ENCODE results near the gene LRCH1. TPM values are rescaled to one million over a fixed set of nuclear protein-coding genes. Genes with fewer than 3 reads are reported as not detected.

Gene LRCH1
- total and polyA plus RNA-seq, 4 donors = 2.6 to 6.6 (median 3.4) TPM

DNA sequence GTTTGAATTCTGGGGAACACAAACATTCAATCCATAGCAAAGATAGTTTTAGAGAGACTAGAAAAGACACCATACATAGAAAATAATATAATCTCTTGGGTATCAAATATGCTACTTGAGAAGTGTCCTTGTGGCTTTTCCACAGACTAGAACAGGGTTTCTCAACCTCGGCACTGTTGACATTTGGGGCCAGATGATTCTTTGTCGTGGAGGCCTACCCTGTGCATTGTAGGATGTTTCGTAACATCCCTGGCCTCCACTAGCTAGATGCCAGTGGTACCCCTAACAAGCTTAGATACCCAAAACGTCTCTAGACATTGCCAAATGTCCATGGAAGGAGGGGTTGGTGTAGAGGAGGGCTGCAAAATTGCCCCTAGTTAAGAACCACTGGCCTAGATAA is 246.2 kb downstream of the LRCH1 start:
- H3K9ac ChIP-seq (ENCODE audit: low read depth in 1 of 2, low read length in 2 of 2) = no peak overlapping the region
- H3K4me1 ChIP-seq (ENCODE audit: control insufficient read depth in 4 of 4, insufficient read depth in 4 of 4, low read length in 3 of 4) = peaks cover 7 to 58% (median 33%) of the 10 kb centered on the region in 4 donors
- 39% methylated on average over 4 of the region's 4 CpGs for WGBS
- no peaks in the 10 kb centered on the region for H3K9me3 ChIP-seq (ENCODE audit: control insufficient read depth in 4 of 4, low read length in 3 of 4)
- TF ChIP-seq HNF4A (conservative IDR thresholded peaks at IDR 0.05) (peak in 1 of 2 donors; percentile 20), RXRA (IDR thresholded peaks at IDR 0.05) (peak in 1 of 2 donors; percentile 17), RAD21 (IDR thresholded peaks at IDR 0.05) (no peak)
- H3K4me3 ChIP-seq (ENCODE audit: low read depth in 1 of 3, low read length in 3 of 3) = peak overlapping the region in 1 of 3 donors; percentile 29
- no peak for DNase-seq (ENCODE audit: low spot score)
- no peak overlapping the region for H3K27ac ChIP-seq (ENCODE audit: low read depth in 1 of 2, low read length in 2 of 2)
- no peaks in the 10 kb centered on the region for H3K27me3 ChIP-seq (ENCODE audit: control insufficient read depth in 4 of 4, insufficient read depth in 4 of 4, low read length in 3 of 4)
- H3K36me3 ChIP-seq (ENCODE audit: control insufficient read depth in 4 of 4, insufficient read depth in 3 of 4, low read depth in 1 of 4, low read length in 3 of 4) = no peaks in the 10 kb centered on the region

DNA sequence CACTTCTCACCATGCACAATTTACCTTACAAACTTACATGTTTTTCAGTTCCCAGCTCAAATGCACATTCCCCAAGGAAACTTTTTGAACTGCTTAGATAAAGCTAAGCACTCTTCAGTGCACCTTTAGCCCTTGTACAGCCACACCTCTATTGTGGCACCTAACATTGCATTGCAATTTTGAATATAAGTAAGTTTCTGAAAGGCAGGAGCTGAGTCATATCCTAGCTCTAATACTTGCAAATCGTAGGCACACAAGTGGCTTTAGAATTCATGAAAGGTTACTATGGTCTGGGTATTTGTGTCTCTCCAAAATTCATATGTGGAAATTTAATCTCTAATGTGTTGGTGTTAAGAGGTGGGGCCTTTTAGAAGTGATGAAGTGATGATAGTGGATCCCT is 248.9 kb downstream of the LRCH1 start:
- TF ChIP-seq YY1 (IDR thresholded peaks at IDR 0.05) = no peak
- TF ChIP-seq RAD21 (IDR thresholded peaks at IDR 0.05) = no peak
- TF ChIP-seq EGR1 (IDR thresholded peaks at IDR 0.05; ENCODE audit: low read depth in 2 of 2) = no peak
- TF ChIP-seq HNF4A (conservative IDR thresholded peaks at IDR 0.05) = no peak
- no peak for TF ChIP-seq SP1 (IDR thresholded peaks at IDR 0.05)
- TF ChIP-seq, protein P1, sequence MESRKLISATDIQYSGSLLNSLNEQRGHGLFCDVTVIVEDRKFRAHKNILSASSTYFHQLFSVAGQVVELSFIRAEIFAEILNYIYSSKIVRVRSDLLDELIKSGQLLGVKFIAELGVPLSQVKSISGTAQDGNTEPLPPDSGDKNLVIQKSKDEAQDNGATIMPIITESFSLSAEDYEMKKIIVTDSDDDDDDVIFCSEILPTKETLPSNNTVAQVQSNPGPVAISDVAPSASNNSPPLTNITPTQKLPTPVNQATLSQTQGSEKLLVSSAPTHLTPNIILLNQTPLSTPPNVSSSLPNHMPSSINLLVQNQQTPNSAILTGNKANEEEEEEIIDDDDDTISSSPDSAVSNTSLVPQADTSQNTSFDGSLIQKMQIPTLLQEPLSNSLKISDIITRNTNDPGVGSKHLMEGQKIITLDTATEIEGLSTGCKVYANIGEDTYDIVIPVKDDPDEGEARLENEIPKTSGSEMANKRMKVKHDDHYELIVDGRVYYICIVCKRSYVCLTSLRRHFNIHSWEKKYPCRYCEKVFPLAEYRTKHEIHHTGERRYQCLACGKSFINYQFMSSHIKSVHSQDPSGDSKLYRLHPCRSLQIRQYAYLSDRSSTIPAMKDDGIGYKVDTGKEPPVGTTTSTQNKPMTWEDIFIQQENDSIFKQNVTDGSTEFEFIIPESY (IDR thresholded peaks at IDR 0.05) = no peak
- no peak for TF ChIP-seq GABPA (IDR thresholded peaks at IDR 0.05 in 1 of 2, conservative IDR thresholded peaks at IDR 0.05 in 1 of 2)
- no peak for TF ChIP-seq FOXA1 (IDR thresholded peaks at IDR 0.05)
- TF ChIP-seq, protein P2, sequence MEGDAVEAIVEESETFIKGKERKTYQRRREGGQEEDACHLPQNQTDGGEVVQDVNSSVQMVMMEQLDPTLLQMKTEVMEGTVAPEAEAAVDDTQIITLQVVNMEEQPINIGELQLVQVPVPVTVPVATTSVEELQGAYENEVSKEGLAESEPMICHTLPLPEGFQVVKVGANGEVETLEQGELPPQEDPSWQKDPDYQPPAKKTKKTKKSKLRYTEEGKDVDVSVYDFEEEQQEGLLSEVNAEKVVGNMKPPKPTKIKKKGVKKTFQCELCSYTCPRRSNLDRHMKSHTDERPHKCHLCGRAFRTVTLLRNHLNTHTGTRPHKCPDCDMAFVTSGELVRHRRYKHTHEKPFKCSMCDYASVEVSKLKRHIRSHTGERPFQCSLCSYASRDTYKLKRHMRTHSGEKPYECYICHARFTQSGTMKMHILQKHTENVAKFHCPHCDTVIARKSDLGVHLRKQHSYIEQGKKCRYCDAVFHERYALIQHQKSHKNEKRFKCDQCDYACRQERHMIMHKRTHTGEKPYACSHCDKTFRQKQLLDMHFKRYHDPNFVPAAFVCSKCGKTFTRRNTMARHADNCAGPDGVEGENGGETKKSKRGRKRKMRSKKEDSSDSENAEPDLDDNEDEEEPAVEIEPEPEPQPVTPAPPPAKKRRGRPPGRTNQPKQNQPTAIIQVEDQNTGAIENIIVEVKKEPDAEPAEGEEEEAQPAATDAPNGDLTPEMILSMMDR (IDR thresholded peaks at IDR 0.05; ENCODE audit: low read depth, low read length, missing input control) = no peak
- no peak for TF ChIP-seq JUND (IDR thresholded peaks at IDR 0.05)
- TF ChIP-seq RXRA (IDR thresholded peaks at IDR 0.05) = no peak
- no peak for TF ChIP-seq TAF1 (conservative IDR thresholded peaks at IDR 0.05)
- TF ChIP-seq, protein P3, sequence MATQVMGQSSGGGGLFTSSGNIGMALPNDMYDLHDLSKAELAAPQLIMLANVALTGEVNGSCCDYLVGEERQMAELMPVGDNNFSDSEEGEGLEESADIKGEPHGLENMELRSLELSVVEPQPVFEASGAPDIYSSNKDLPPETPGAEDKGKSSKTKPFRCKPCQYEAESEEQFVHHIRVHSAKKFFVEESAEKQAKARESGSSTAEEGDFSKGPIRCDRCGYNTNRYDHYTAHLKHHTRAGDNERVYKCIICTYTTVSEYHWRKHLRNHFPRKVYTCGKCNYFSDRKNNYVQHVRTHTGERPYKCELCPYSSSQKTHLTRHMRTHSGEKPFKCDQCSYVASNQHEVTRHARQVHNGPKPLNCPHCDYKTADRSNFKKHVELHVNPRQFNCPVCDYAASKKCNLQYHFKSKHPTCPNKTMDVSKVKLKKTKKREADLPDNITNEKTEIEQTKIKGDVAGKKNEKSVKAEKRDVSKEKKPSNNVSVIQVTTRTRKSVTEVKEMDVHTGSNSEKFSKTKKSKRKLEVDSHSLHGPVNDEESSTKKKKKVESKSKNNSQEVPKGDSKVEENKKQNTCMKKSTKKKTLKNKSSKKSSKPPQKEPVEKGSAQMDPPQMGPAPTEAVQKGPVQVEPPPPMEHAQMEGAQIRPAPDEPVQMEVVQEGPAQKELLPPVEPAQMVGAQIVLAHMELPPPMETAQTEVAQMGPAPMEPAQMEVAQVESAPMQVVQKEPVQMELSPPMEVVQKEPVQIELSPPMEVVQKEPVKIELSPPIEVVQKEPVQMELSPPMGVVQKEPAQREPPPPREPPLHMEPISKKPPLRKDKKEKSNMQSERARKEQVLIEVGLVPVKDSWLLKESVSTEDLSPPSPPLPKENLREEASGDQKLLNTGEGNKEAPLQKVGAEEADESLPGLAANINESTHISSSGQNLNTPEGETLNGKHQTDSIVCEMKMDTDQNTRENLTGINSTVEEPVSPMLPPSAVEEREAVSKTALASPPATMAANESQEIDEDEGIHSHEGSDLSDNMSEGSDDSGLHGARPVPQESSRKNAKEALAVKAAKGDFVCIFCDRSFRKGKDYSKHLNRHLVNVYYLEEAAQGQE (IDR thresholded peaks at IDR 0.05) = no peak
- no peak for TF ChIP-seq FOXA2 (IDR thresholded peaks at IDR 0.05)
- TF ChIP-seq, protein P4, sequence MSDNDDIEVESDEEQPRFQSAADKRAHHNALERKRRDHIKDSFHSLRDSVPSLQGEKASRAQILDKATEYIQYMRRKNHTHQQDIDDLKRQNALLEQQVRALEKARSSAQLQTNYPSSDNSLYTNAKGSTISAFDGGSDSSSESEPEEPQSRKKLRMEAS (IDR thresholded peaks at IDR 0.05) = no peak
- no peak for TF ChIP-seq HNF4G (IDR thresholded peaks at IDR 0.05)
- TF ChIP-seq, protein P5, sequence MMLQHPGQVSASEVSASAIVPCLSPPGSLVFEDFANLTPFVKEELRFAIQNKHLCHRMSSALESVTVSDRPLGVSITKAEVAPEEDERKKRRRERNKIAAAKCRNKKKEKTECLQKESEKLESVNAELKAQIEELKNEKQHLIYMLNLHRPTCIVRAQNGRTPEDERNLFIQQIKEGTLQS (IDR thresholded peaks at IDR 0.05) = no peak
- TF ChIP-seq NR2F2 (IDR thresholded peaks at IDR 0.05) = no peak

More for the DNA sequence above, 248.9 kb downstream of the LRCH1 start:
- Histone ChIP-seq H3K36me3 (ENCODE audit: control insufficient read depth in 4 of 4, insufficient read depth in 3 of 4, low read depth in 1 of 4, low read length in 3 of 4) (no peaks in the 10 kb centered on the region), H3K9ac (ENCODE audit: low read depth in 1 of 2, low read length in 2 of 2) (no peak overlapping the region), H3K27me3 (ENCODE audit: control insufficient read depth in 4 of 4, insufficient read depth in 4 of 4, low read length in 3 of 4) (no peaks in the 10 kb centered on the region), H3K9me3 (ENCODE audit: control insufficient read depth in 4 of 4, low read length in 3 of 4) (no peaks in the 10 kb centered on the region), H3K4me3 (ENCODE audit: low read depth in 1 of 3, low read length in 3 of 3) (no peak overlapping the region), H3K27ac (ENCODE audit: low read depth in 1 of 2, low read length in 2 of 2) (no peak overlapping the region), H3K4me1 (ENCODE audit: control insufficient read depth in 4 of 4, insufficient read depth in 4 of 4, low read length in 3 of 4) (peaks cover 2 to 40% (median 15%) of the 10 kb centered on the region in 4 donors)
- DNase-seq (ENCODE audit: low spot score) = no peak
- WGBS = 69% methylated on average over 1 of the region's 1 CpG
